Lung microvascular endothelial cell (primary cell): Measurements from ENCODE around the gene RALGAPA2. TPM values are rescaled to one million over a fixed set of nuclear protein-coding genes. Genes with fewer than 3 reads are reported as not detected.
A peak's percentile ranks its signal among the peaks of the same experiment; 100 is the strongest.
"Not testable (repeated sequence)": the region's sequence is repeated elsewhere in the genome, so short reads cannot be mapped to it uniquely, and the experiment has no call there.

ENCODE experiments used
- DNase-seq, 2 donors: peaks; one replicate each; pipeline versions ENCODE4 v3.0.0 to v3.0.0-alpha.2; 2010; ENCODE audit warnings: low read depth in 2 of 2
- total RNA-seq: library from RNA; depleted of rRNA; stranded (reverse); fragments of >200 nt; gene quantifications from 2 replicates; pipeline ENCODE4 v1.2.1, GENCODE V29; 2014

RALGAPA2 gene
- total RNA-seq, 1 donor from 2014 or later: 43.1 TPM

DNA sequence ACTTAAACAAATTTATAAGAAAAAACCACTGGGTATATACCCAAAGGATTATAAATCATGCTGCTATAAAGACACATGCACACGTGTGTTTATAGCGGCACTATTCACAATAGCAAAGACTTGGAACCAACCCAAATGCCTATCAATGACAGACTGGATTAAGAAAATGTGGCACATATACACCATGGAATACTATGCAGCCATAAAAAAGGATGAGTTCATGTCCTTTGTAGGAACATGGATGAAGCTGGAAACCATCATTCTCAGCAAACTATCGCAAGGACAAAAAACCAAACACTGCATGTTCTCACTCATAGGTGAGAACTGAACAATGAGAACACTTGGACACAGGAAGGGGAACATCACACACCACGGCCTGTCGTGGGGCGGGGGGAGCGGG is 169.1 kb downstream of the RALGAPA2 start:
- not testable (repeated sequence) for DNase-seq

DNA sequence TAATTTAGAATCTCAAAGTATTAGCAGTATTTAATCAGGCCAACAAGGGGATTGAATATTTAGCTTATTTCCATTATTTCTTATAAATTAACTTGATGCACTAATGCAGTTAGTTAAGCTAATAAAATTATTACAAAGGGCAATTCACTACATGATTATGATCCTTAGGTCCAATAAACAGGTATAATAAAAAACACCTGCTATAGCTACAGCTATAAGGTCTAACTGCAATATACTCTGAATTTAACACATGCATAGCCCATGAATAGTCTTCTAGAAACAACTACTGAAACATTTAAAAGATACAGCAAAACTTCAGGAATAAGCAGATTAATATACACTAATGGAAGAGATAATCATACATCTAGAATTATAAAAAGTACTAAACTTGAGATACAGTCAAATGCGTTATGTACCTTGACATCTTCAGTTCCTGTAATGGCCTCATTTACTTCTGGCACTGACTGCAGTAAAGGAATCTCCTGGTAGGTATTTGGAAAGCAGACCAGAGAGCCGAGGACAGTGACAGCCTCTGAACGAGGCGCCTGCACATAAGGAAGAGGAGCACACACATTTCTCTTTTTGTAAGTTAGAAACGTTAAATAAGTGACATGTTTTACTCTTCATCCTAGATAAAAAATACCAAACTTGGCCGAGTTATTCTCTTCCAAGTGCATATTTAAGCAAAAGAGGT is 176.1 kb downstream of the RALGAPA2 start:
- DNase-seq: no peak

DNA sequence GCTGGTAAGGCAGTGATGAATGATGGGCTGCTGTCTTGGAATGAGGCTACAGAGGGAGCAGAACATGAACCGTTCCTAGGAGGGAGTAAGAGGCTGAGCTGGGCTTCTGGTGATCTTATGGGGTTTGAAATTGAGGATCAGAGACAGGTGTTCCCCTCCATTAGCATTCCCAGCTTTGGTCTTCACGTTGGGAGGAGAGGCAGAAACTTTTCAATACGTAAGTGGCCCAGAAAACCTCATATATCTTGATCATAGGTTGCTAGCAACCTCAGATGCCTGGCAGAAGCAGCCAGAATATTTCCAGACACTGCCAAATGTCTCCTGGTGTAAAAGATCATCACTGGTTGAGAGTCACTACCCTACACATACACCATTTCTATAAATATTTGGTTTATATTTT is 177.4 kb downstream of the RALGAPA2 start:
- DNase-seq: no peak

DNA sequence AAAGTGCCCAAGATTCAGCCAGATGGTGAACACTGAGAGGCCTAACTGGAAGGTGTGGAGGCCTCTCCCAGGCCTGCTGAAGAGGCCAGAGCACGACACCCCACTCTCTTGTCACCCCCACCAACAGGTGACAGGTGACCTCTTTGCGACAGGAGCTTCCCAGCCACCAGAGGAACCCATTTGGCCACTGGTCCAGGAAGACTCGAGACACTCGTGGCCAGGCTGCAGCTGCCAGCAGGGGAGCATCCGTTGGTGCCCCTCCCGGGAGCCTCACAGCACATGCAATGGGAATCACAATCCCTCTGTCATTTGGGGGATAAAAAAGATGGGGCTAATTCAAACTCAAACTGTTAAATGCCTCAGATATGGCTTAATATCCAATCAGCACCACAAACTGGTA is 181.2 kb downstream of the RALGAPA2 start:
- no peak for DNase-seq

DNA sequence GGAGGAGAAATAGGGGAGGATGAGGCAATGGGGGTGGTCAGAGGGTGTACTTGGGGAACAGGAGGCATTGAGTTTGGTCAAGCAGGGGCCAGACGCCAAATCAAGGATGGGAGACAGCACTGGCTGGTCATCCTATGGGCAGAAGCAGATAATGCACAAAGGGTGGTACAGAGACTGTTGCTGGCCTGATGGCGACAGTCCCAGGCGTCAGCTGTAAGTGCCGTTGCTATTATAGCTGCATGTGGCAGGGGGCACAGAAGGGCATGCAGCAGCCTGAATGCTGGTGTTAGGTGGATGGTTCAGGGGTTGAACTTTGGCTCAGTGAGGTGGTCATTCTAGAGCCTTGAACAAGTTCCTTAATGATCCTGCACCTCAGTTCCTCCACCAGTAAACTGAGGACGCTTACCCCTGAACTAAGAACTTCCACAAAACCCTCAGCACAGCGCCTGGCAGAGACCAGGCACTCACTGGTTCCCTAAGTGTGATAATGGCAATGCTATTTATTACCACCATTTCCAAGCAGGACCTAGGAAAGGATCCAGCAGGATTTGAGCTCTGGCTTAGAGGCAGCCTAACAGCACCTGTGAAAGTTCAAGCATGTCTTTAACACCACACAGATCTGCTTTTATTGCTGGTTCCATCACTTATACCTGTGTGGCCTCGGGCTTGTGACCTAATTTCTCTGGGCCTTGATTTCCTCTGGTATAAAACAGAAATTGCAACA is 181.9 kb downstream of the RALGAPA2 start:
- no peak for DNase-seq

DNA sequence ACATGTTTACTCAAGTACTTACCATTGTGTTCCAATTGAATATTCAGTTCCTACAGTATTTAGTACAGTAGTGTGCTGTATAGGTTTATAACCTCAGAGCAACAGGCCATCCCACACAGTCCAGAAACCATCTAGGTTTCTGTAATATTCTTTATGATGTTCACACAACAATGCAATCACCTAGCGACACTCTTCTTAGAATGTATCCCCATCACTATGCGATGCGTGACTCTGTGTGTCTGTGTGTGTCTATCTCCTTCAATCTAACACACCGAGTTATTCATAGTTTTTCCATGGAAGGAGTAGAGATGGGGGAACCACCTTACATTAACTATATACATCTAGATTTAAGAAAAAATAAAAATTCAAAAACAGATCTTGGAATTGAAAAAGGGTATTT is 182.8 kb downstream of the RALGAPA2 start:
- DNase-seq: no peak

DNA sequence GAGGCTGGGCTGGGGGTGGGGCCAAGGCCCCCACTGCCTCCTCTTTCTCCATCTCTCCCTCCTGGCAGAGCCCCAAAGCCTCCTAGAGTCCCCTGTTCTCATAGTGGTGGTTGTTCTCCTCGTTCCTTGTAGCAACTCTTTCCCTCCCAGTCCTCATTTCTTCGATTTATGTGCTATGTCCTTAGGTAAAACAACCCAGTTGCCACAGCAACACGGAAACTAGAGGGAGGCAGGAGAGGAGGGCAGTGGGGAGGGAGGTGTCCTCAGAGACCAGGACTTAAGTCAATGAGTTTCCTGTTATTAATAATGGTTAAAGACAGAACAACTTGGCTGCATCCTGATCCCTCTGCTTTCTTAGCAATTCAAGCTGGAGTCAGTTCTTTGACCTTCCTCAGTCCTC is 183.6 kb downstream of the RALGAPA2 start:
- peak in 1 of 2 donors; percentile 19 for DNase-seq

DNA sequence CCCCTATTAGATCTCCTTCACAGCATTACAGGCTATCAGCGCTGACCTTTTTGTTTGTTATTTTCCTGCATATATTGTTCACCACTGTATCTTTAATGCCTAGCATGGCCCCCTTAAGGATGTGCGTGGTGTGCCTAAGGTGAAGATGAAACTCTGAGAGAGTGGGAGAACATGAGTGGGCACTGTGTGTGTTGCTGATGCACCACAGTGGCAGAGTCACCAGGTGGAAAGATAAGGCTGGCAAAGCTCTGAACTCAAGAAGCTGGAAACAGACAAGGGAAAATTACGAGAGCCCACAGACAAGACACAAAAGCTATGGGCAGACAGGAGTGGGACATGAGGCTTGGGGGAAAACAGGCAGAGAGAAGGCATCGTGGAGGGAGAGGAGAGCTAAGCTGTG is 184.8 kb downstream of the RALGAPA2 start:
- DNase-seq: no peak

DNA sequence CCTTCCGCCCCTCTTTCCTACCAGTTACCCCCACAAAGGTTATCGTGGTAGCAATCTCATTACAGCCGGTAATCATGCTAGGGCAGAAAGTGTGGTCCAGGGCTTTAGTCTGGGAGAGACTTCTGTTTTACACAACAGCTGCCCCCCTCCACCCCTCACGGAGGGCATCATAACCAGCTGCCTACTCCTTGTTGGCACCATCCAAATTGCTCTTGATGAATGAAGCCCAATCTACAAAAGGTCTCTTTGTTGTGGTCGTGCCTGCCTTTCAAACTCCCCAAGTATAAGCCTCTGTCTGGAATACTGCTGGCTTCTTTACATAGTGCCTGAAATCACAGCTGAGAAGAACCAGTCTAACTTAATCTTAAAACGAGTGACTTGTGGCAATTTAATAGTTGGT is 186.7 kb downstream of the RALGAPA2 start:
- DNase-seq: no peak

DNA sequence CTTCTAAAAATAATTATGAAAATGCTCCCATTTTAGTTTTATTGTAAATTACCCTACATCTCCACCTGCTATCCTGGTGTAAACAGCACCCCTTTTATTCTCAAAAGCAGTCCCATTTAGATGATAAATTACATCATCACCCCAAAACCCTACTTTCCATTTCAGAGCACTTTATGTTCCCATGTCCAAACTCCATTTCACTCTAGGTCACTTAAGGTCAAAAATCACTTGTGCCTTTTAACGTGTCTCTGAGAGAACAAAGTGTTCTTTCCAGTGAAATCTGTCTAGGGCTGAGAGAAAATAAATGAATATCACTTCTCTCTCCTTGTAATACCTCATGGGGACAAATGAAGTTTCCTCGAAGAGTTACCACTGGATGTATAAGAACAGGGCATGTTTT is 187.2 kb downstream of the RALGAPA2 start:
- DNase-seq: no peak

DNA sequence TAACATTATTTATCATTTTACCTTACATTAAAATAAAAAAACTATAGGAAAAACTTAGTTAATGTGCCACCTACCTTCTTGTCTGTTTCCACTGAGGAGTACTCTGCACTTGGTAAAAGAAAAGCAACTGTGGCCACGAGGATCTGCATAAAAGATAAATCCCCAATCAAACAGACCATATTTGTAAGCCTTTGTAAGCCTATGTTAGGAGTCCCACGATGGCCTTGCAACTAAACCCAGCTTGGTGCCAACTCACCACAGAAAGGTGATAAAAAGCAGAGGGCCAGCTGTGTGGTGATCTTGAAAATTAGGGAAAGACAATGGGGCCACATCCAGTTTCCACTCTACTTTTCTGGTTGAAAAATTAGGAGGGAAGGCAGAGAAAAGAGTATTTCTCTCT is 187.7 kb downstream of the RALGAPA2 start:
- no peak for DNase-seq

DNA sequence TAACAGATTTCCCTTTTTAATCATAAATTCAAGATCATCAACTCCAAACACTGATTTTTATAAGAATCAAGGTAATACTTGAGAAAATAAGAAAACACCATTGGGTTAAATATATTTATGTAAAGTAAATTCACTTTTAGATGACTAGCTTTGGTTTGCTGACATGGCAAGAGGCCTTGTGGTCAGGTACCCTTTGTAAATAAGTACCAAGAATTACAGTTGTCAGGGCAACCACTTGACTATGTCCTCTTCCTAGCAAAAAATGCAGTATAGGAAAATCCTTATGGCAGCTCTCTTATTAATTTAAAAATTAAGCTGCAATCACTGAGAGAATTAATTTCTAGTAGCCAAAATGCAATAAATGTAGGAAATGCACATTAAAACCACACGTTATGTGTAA is 190.7 kb downstream of the RALGAPA2 start:
- DNase-seq: no peak

DNA sequence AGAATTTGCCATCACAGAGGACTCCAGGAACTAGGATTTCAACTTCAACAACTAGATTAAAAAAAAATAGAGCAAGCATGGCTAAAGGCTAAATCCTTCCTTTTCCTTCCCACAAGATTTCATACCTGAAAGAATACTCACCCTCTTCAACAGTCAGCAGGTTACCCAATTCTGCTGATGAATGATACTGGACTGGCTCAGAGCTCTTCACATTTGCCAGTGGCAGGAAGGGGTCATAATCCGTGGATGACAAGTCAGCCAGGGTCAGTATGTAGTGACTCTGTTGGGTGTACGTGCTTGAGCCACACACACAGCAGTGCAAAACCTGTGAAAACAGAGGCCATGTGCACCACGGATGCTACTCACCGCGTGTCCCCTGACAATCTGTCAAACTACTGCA is 191.7 kb downstream of the RALGAPA2 start:
- DNase-seq: no peak

DNA sequence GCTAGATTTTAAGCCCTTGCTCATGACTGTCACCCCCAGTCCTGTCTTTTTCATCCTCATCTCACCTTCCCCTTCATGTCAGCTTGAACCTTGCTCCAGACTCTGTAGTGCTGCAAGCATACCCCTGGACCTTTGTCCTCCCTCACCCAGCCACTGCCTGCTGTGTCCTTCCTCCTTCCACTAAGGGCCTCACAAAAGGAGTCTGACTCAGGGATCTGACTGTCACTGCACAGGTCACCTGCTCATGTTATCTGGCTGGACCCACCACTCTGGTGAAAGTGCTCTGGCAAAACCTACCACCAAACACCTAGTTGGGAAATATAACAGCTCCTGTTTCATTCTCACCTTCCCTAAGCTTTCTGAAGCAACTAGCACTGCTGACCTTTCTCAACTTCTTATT is 193.2 kb downstream of the RALGAPA2 start:
- no peak for DNase-seq

DNA sequence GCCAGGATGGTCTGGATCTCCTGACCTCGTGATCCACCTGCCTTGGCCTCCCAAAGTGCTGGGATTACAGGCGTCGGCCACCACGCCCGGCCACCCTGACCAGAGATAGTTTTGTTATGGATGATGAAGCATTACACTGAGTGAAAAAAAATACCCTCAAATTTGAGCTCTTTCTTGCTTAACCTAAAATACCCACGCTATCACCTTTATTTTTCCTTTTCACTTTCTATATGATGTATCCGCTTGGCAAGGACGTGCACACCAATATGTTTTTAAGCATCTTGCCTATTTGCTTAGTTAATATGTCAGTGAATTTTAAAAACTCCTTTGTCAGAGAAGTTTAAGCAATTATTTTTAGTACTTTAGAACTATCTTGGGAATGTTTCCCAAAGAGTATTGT is 194.2 kb downstream of the RALGAPA2 start:
- DNase-seq: no peak

DNA sequence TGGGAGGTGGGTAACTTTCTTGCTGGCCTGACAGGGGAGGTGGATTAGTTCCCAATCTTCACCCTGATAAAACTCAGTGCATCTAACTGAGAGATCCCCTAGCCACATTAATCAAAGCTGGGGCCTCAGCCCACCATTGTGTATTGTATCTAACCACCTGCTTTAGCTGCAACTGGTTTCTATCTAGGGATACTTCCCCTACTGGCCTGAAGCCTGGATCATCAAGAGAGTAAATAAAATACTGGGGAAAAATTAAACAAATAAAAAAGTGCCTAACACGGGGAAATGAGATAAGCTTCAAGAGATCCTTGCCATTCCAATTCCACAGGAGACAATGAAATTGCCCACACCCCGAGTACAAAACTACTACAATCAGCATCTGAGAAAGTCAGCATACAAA is 195.1 kb downstream of the RALGAPA2 start:
- no peak for DNase-seq

DNA sequence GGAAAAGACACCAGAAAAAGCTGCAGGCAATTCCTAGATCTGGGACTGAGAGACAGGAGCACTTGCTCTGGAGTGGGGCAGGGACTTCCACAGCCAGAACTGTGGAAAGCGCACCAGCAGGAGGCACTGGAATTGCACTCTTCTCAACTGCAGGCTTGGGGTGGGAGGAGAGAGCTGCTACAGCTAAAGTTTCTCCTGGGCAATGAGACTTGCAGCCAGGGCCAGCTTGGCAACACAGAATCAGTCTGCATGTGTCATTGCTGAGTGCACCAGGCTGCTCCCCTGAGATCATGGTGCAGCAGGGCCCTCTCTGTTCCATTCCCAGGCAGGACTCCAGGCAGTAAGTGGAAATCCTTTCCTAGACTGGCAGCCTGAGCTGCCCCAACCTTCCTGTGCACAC is 198.7 kb downstream of the RALGAPA2 start:
- DNase-seq: no peak

DNA sequence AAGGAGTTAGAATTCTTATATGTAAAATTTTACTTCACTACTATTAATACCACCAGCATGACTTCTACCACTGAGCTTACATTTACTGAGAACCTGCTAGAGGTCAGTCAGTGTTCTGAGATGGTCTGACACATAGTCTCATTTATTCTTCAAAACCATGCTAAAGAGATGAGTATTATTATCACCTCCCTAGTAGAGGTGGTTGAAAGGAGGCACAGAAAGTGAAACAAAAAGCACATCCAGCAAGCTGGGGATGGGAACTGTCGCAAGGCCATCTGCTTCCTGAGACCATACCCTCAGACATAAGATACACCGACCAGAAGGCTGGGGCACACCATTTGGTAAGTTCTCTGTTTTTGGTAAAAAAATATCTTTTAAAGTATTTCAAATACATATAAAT is 206.9 kb downstream of the RALGAPA2 start:
- no peak for DNase-seq

DNA sequence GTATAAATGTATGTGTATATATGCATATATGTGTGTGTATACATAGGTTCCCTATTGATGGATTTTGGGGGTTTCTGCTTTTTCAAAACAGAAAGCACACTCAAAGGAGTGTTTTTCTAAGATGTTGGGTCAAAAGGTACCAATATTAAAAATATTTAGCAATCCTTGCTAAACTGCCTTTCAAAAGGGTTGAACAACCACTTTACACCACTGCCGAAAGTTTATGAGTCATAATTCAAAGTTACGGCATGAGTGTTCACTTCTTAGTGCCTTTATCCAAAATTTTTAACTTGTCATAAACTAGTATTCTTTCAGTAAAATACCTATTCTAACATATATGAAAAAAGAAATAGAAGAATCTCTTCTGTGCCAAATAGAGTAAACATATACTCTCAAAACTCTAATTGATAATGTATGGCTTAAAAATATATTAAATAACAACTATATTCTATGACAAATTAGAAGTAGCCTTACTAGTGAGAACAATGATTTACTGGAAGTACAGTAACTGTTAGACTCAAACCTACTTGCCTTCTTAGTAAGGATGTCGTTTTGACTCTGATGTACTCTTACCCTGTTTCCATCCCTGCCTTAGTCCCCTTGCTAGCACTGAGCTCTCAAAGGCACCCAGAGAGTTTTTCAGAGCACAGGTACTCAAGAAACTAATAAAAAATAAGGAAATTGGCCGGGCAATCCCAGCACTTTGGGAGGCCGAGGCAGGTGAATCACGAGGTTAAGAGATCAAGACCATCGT is 208.5 kb downstream of the RALGAPA2 start:
- DNase-seq: no peak

DNA sequence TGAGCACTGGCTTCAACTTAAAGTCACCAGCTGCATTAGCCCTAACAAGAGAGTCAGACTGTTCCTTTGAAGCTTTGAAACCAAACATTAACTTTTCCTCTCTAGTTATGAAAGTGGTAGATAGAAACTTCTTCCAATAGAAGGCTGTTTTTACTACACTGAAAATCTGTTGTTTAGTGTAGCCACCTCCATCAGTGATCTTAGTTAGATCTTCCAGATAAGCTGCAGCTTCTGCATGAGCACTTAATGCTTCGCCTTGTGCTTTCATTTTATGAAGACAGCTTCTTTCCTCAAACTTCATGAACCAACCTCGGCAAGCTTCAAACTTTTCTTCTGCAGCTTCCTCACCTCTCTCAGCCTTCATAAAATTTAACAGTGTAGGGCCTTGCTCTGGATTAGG is 211.3 kb downstream of the RALGAPA2 start:
- DNase-seq: no peak

DNA sequence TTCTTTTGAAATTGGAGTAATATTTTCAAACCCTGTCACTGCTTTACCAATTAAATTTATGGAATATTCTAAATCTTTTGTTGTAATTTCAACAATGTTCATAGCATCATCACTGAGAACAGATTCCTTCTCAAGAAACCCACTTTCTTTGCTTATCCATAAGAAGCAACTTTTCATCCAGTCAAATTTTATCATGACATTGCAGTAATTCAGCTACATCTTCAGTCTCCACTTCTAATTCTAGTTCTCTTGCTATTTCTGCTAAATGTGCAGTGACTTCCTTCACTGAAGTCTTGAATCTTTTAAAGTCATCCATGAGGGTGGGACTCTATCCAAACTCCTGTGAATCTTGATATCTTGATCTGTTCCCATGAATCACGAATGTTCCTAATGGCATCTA is 212.1 kb downstream of the RALGAPA2 start:
- no peak for DNase-seq

DNA sequence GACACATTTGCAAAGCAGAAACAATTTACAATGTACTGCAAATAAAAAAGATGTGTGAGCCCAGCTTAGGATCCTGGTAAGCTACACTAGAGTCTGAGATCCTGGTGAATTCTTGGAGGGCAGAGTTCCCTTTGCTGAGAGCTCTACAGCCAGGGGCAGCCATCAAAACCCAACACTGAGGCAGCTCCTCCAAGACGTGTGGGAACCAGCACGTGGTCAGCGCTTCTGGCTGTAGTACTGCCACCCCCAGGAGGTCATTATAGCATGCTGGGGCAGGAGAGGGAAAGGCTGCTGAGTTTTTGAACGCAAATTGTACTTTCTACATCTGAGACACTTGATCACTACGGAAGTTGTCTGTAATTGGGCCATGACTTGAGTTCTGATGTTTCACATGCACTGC is 213.0 kb downstream of the RALGAPA2 start:
- no peak for DNase-seq
